SK-N-SH treated with all-trans-retinoic acid at 6 μM for 48 hours (cell line): Measurements from ENCODE around the gene MTFP1.

Source experiments
- GLIS3 ChIP-seq: fragments of 250-450 bp; sonication (Bioruptor Pico); IDR thresholded peaks from 2 replicates; pipeline ENCODE4 v1.5.0; 2020; ENCODE audit warnings: mild to moderate bottlenecking, moderate library complexity
- PPARA ChIP-seq: fragments of 250-450 bp; sonication (Bioruptor Pico); IDR thresholded peaks from 2 replicates; pipeline ENCODE4 v1.5.0; 2020; ENCODE audit warnings: mild to moderate bottlenecking, borderline replicate concordance
- SNAI2 ChIP-seq: fragments of 250-450 bp; sonication (Bioruptor Pico); IDR thresholded peaks from 2 replicates; pipeline ENCODE4 v1.5.0; 2020; ENCODE audit warnings: mild to moderate bottlenecking, moderate library complexity
- TOX ChIP-seq: fragments of 250-450 bp; sonication (Bioruptor Pico); IDR thresholded peaks from 2 replicates; pipeline ENCODE4 v1.8.0; 2021; ENCODE audit warnings: mild to moderate bottlenecking, moderate library complexity, borderline replicate concordance
- ZFP3 ChIP-seq: fragments of 250-450 bp; sonication (Bioruptor Pico); IDR thresholded peaks from 2 replicates; pipeline ENCODE4 v1.5.0; 2020; ENCODE audit warnings: mild to moderate bottlenecking, moderate library complexity
- TF ChIP-seq, protein P1 (sequence below): fragments of 250-450 bp; sonication (Bioruptor Pico); IDR thresholded peaks from 2 replicates; pipeline ENCODE4 v1.5.1; 2021; ENCODE audit warnings: mild to moderate bottlenecking, moderate library complexity
- TF ChIP-seq, protein P2 (sequence below): fragments of 250-450 bp; sonication (Bioruptor Pico); IDR thresholded peaks from 2 replicates; pipeline ENCODE4 v1.8.0; 2021; ENCODE audit warnings: low read depth, mild to moderate bottlenecking, moderate library complexity, borderline replicate concordance
- TF ChIP-seq, protein P3 (sequence below): fragments of 250-450 bp; sonication (Bioruptor Pico); IDR thresholded peaks from 2 replicates; pipeline ENCODE4 v1.5.0; 2020; ENCODE audit warnings: mild to moderate bottlenecking, moderate library complexity
- TF ChIP-seq, protein P4 (sequence below): fragments of 250-450 bp; sonication (Bioruptor Pico); IDR thresholded peaks from 2 replicates; pipeline ENCODE4 v1.8.0; 2020; ENCODE audit warnings: mild to moderate bottlenecking, moderate library complexity, borderline replicate concordance

DNA sequence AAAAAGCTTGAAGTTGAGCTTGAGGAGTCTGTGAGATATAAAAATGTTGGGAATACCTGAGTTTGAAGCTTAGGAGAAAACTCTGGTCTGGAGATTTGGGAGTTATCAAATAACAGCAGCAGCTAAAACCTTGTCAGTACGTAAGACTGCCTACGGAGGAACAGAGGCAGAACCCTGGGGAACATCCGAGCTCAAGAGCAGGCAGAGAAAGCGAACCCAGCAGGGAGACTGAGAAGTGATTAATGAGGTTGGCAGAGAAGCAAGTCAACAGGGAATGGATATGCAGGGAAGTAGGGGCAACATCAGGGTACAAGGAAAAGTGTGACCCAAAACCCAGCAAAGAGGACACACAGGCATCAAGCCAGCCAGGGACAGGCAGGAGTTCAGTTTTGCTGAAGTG, 12.6 kb upstream of the MTFP1 start:
- TF ChIP-seq, protein P1, sequence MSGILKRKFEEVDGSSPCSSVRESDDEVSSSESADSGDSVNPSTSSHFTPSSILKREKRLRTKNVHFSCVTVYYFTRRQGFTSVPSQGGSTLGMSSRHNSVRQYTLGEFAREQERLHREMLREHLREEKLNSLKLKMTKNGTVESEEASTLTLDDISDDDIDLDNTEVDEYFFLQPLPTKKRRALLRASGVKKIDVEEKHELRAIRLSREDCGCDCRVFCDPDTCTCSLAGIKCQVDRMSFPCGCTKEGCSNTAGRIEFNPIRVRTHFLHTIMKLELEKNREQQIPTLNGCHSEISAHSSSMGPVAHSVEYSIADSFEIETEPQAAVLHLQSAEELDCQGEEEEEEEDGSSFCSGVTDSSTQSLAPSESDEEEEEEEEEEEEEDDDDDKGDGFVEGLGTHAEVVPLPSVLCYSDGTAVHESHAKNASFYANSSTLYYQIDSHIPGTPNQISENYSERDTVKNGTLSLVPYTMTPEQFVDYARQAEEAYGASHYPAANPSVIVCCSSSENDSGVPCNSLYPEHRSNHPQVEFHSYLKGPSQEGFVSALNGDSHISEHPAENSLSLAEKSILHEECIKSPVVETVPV, result no peak
- TF ChIP-seq TOX, result no peak
- TF ChIP-seq GLIS3, result no peak
- TF ChIP-seq, protein P2, sequence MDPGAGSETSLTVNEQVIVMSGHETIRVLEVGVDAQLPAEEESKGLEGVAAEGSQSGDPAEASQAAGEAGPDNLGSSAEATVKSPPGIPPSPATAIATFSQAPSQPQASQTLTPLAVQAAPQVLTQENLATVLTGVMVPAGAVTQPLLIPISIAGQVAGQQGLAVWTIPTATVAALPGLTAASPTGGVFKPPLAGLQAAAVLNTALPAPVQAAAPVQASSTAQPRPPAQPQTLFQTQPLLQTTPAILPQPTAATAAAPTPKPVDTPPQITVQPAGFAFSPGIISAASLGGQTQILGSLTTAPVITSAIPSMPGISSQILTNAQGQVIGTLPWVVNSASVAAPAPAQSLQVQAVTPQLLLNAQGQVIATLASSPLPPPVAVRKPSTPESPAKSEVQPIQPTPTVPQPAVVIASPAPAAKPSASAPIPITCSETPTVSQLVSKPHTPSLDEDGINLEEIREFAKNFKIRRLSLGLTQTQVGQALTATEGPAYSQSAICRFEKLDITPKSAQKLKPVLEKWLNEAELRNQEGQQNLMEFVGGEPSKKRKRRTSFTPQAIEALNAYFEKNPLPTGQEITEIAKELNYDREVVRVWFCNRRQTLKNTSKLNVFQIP (CRISPR knock-in tag), result no peak
- TF ChIP-seq PPARA (CRISPR knock-in tag), result no peak
- TF ChIP-seq SNAI2, result no peak
- TF ChIP-seq, protein P3, sequence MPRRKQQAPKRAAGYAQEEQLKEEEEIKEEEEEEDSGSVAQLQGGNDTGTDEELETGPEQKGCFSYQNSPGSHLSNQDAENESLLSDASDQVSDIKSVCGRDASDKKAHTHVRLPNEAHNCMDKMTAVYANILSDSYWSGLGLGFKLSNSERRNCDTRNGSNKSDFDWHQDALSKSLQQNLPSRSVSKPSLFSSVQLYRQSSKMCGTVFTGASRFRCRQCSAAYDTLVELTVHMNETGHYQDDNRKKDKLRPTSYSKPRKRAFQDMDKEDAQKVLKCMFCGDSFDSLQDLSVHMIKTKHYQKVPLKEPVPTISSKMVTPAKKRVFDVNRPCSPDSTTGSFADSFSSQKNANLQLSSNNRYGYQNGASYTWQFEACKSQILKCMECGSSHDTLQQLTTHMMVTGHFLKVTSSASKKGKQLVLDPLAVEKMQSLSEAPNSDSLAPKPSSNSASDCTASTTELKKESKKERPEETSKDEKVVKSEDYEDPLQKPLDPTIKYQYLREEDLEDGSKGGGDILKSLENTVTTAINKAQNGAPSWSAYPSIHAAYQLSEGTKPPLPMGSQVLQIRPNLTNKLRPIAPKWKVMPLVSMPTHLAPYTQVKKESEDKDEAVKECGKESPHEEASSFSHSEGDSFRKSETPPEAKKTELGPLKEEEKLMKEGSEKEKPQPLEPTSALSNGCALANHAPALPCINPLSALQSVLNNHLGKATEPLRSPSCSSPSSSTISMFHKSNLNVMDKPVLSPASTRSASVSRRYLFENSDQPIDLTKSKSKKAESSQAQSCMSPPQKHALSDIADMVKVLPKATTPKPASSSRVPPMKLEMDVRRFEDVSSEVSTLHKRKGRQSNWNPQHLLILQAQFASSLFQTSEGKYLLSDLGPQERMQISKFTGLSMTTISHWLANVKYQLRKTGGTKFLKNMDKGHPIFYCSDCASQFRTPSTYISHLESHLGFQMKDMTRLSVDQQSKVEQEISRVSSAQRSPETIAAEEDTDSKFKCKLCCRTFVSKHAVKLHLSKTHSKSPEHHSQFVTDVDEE (CRISPR knock-in tag), result no peak
- TF ChIP-seq ZFP3 (CRISPR knock-in tag), result no peak
- TF ChIP-seq, protein P4, sequence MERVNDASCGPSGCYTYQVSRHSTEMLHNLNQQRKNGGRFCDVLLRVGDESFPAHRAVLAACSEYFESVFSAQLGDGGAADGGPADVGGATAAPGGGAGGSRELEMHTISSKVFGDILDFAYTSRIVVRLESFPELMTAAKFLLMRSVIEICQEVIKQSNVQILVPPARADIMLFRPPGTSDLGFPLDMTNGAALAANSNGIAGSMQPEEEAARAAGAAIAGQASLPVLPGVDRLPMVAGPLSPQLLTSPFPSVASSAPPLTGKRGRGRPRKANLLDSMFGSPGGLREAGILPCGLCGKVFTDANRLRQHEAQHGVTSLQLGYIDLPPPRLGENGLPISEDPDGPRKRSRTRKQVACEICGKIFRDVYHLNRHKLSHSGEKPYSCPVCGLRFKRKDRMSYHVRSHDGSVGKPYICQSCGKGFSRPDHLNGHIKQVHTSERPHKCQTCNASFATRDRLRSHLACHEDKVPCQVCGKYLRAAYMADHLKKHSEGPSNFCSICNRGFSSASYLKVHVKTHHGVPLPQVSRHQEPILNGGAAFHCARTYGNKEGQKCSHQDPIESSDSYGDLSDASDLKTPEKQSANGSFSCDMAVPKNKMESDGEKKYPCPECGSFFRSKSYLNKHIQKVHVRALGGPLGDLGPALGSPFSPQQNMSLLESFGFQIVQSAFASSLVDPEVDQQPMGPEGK, result no peak
